Endothelial cell of umbilical vein (primary cell): ENCODE data around the gene PRRC2B. TPM values are rescaled to one million over a fixed set of nuclear protein-coding genes. Genes with fewer than 3 reads are reported as not detected.

Experiments
- BruUV-seq: library from RNA; stranded (reverse); fragments of 400-500 nt; replicated peaks from 2 replicates; lab custom pipeline; 2021; lab: Mats Ljungman, UMichigan
- CTCF ChIA-PET: fragments of 300-600, 350-600 bp; sonication (Branson Sonifier 250); formaldehyde crosslinking; loops from one replicate; lab custom pipeline; 2021; ENCODE audit warnings: antibody characterized with exemption, inconsistent platforms; lab: Charles Lee
- POLR2A ChIA-PET: fragments of 300-600, 350-600 bp; sonication (Branson Sonifier 250); formaldehyde crosslinking; loops from one replicate; lab custom pipeline; 2021; ENCODE audit warnings: antibody characterized with exemption, inconsistent platforms; lab: Charles Lee
- DNase-seq: peaks from one replicate; pipeline ENCODE4 v3.0.0-alpha.2; 2011; ENCODE audit warnings: low read depth, low spot score
- FAIRE-seq: peaks from 2 replicates; lab custom pipeline; 2011; peaks lifted over from hg19 to GRCh38; lab: Jason Lieb, UNC
- H2AFZ ChIP-seq: 2 replicates; pipeline ENCODE4 v1.6.0; 2012; ENCODE audit warnings: low read depth, low read length, control low read depth, inconsistent platforms
- H3K27ac ChIP-seq: 2 replicates; pipeline ENCODE4 v1.5.1; 2011; ENCODE audit warnings: low read depth, mild to moderate bottlenecking, control low read depth, low read length, moderate library complexity; ENCODE audit not compliant: insufficient read depth
- H3K27me3 ChIP-seq, 2 experiments: 2 replicates each; pipeline versions ENCODE4 v1.6.0 to v1.6.1; 2011; ENCODE audit warnings: low read length in 2 of 2, mixed read lengths in 1 of 2; ENCODE audit not compliant: control insufficient read depth in 2 of 2, insufficient read depth in 2 of 2
- H3K36me3 ChIP-seq, 2 experiments: 2 replicates in 1 of 2; 3 replicates in 1 of 2; pipeline ENCODE4 v1.5.1; 2011; ENCODE audit warnings: low read length in 2 of 2, mild to moderate bottlenecking in 1 of 2, moderate library complexity in 1 of 2; ENCODE audit not compliant: control insufficient read depth in 2 of 2, insufficient read depth in 2 of 2; ENCODE audit errors: extremely low read depth in 1 of 2
- H3K4me1 ChIP-seq: 3 replicates; pipeline ENCODE4 v1.5.1; 2011; ENCODE audit warnings: mild to moderate bottlenecking, low read length; ENCODE audit not compliant: control insufficient read depth, insufficient read depth; ENCODE audit errors: extremely low read depth
- H3K4me2 ChIP-seq: 2 replicates; pipeline ENCODE4 v1.6.1; 2011; ENCODE audit warnings: low read length, control low read depth, mixed read lengths; ENCODE audit not compliant: insufficient read depth
- H3K4me3 ChIP-seq, 3 experiments: fragments of 200-600 bp in 1 of 3; sonication (generic), shearing (Covaris generic) in 1 of 3; replicated peaks in 1 of 3; 2 replicates each; pipeline ENCODE4 v1.5.1; 2011 to 2016; ENCODE audit warnings: control low read depth in 3 of 3, low read length in 3 of 3, mild to moderate bottlenecking in 2 of 3, inconsistent platforms in 1 of 3, low read depth in 1 of 3, moderate library complexity in 1 of 3; ENCODE audit not compliant: insufficient read depth in 1 of 3
- H3K79me2 ChIP-seq: 2 replicates; pipeline ENCODE4 v1.6.0; 2012; ENCODE audit warnings: low read length, inconsistent platforms; ENCODE audit not compliant: control insufficient read depth, insufficient read depth
- H3K9ac ChIP-seq: replicated peaks from 2 replicates; pipeline ENCODE3; 2011; ENCODE audit warnings: low read length, control low read depth; ENCODE audit not compliant: insufficient read depth; ENCODE audit errors: extremely low read depth
- H3K9me1 ChIP-seq: replicated peaks from 3 replicates; pipeline ENCODE4 v1.6.0; 2011; ENCODE audit warnings: mild to moderate bottlenecking, low read length; ENCODE audit not compliant: control insufficient read depth, insufficient read depth; ENCODE audit errors: extremely low read depth
- H3K9me3 ChIP-seq: replicated peaks from 2 replicates; pipeline ENCODE4 v1.5.1; 2012; ENCODE audit warnings: low read length, inconsistent platforms; ENCODE audit not compliant: control insufficient read depth, insufficient read depth
- H4K20me1 ChIP-seq: replicated peaks from 2 replicates; pipeline ENCODE3; 2011; ENCODE audit warnings: mild to moderate bottlenecking, low read length; ENCODE audit not compliant: control insufficient read depth, insufficient read depth; ENCODE audit errors: extremely low read depth
- CTCF ChIP-seq, 2 donors: IDR thresholded peaks; 1 replicate in 1 of 2; 2 replicates in 1 of 2; pipeline ENCODE4 v1.5.1; 2011; ENCODE audit warnings: low read length in 2 of 2, mild to moderate bottlenecking in 2 of 2, moderate library complexity in 2 of 2, control low read depth in 1 of 2, inconsistent platforms in 1 of 2, low read depth in 1 of 2; ENCODE audit not compliant: insufficient read depth in 1 of 2; ENCODE audit errors: extremely low read depth in 1 of 2
- EZH2 ChIP-seq: IDR thresholded peaks from 2 replicates; pipeline ENCODE4 v1.6.1; 2012; ENCODE audit warnings: borderline replicate concordance, low read depth, mild to moderate bottlenecking, moderate library complexity, low read length, inconsistent platforms; ENCODE audit not compliant: severe bottlenecking
- FOS ChIP-seq: IDR thresholded peaks from 2 replicates; pipeline ENCODE4 v1.6.1; 2011; ENCODE audit warnings: mild to moderate bottlenecking, low read length, moderate library complexity, borderline replicate concordance; ENCODE audit not compliant: insufficient read depth
- GATA2 ChIP-seq: IDR thresholded peaks from 2 replicates; pipeline ENCODE4 v1.7.0; 2011; ENCODE audit warnings: low read depth, mild to moderate bottlenecking, moderate library complexity, mixed read lengths, low read length; ENCODE audit not compliant: insufficient read length, insufficient read depth
- JUN ChIP-seq: IDR thresholded peaks from 2 replicates; pipeline ENCODE4 v1.6.1; 2011; ENCODE audit warnings: borderline replicate concordance, low read depth; ENCODE audit not compliant: insufficient read length, insufficient read depth
- MAX ChIP-seq: IDR thresholded peaks from 2 replicates; pipeline ENCODE4 v1.6.1; 2011; ENCODE audit not compliant: insufficient read depth, insufficient read length
- MYC ChIP-seq: IDR thresholded peaks from one replicate; pipeline ENCODE4 v1.6.1; 2011; ENCODE audit warnings: mild to moderate bottlenecking, low read depth, low read length
- POLR2A ChIP-seq: IDR thresholded peaks from 2 replicates; pipeline ENCODE4 v1.6.1; 2012; ENCODE audit warnings: low read depth, mild to moderate bottlenecking, control low read depth, low read length
- POLR2AphosphoS5 ChIP-seq: IDR thresholded peaks from 2 replicates; pipeline ENCODE4 v1.6.1; 2012; ENCODE audit warnings: low read depth, mild to moderate bottlenecking, control low read depth, low read length, moderate library complexity; ENCODE audit not compliant: insufficient read depth
- dilution Hi-C: fragments of 300-500 bp; cut with MboI; formaldehyde crosslinking; loops from one replicate; pipeline ENCODE4 v1.15.0; 2019; ENCODE audit warnings: low sequenced_read_pairs; ENCODE audit not compliant: extremely low pct_ligation_motif_present
- intact Hi-C: fragments of 100-400 bp; cut with micrococcal nuclease; formaldehyde crosslinking; loops from one replicate; pipeline ENCODE4 v1.10.0; 2022
- polyA plus RNA-seq, 4 experiments: library from polyadenylated mRNA; depleted of rRNA in 3 of 4; stranded (reverse) in 3 of 4; unstranded in 1 of 4; fragments of >200 nt; gene quantifications; 2 replicates each; pipeline versions ENCODE4 v1.2.1 to v1.2.3, GENCODE V29; 2011 to 2012; ENCODE audit warnings: missing spikeins in 1 of 4
- total RNA-seq: library from RNA; stranded (reverse); gene quantifications from 2 replicates; pipeline ENCODE4 v1.2.3, GENCODE V29; 2021

The PRRC2B gene
- total and polyA plus RNA-seq, 2 donors (not counting 3 experiments of a cell fraction or from before 2014, with no cell fraction given) = 35.6 to 256 TPM

GRCh38 chr9:131503626-131504465, 110.0 kb downstream of the PRRC2B start:
- intact Hi-C loops = loop anchor here (1.0 to 2.0 kb wide), 4 partner anchors 27 to 243 kb away; partner anchors contain the start of gene UCK1

More at GRCh38 chr9:131503626-131504465, 110.0 kb downstream of the PRRC2B start:
- POLR2A ChIA-PET = no interaction called here
- H3K9me3 ChIP-seq = no peaks in the 10 kb centered on the region
- H4K20me1 ChIP-seq = no peaks in the 10 kb centered on the region
- TF ChIP-seq MYC (no peak), FOS (no peak), POLR2A (no peak), CTCF (IDR thresholded peaks at IDR 0.05; ENCODE audit: extremely low read depth in 1 of 2, insufficient read depth in 1 of 2, low read depth in 1 of 2, low read length in 2 of 2) (no peak), JUN (no peak), GATA2 (no peak), POLR2AphosphoS5 (no peak), EZH2 (no peak), MAX (no peak)
- peaks cover 1% of the 10 kb centered on the region for H3K79me2 ChIP-seq
- no TSS peak for BruUV-seq
- peak overlapping the region; percentile 61 to 72 (median 62) for H3K4me3 ChIP-seq
- CTCF ChIA-PET = interaction anchor here (1.1 to 1.7 kb wide), 3 partner anchors 10 to 235 kb away, joined by 3 to 5 read pairs (median 3); partner anchors contain the start of gene RAPGEF1
- dilution Hi-C loops = no loop called here
- peak; percentile 44 for FAIRE-seq
- peak overlapping the region; percentile 50 for H3K9ac ChIP-seq
- no peaks in the 10 kb centered on the region for H3K27me3 ChIP-seq
- H3K36me3 ChIP-seq = peaks cover 7 to 18% of the 10 kb centered on the region in 2 experiments
- H3K27ac ChIP-seq = no peak overlapping the region
- peak; percentile 34 for DNase-seq
- peak overlapping the region; percentile 78 for H3K4me2 ChIP-seq
- H3K9me1 ChIP-seq = no peaks in the 10 kb centered on the region
- peaks cover 10% of the 10 kb centered on the region for H3K4me1 ChIP-seq
- H2AFZ ChIP-seq = peak overlapping the region; percentile 68
